ENCODE measurements around the gene DHX8.

DHX8 gene

GRCh38 chr17:43574896-43575525, 91.2 kb downstream of the DHX8 start:
- no peak for DNase-seq (ENCODE audit: low read depth)

All from CMK (cell line).